ENCODE data around the gene EPHB4.
"Not testable (repeated sequence)": the region's sequence is repeated elsewhere in the genome, so short reads cannot be mapped to it uniquely, and the experiment has no call there.

EPHB4 gene

GRCh38 chr7:100789055-100789454, 38.3 kb downstream of the EPHB4 start:
- DNase-seq (ENCODE audit: low read depth, low spot score): no peak

GRCh38 chr7:100786323-100786722, 41.0 kb downstream of the EPHB4 start:
- no peak for DNase-seq (ENCODE audit: low read depth, low spot score)

DNA sequence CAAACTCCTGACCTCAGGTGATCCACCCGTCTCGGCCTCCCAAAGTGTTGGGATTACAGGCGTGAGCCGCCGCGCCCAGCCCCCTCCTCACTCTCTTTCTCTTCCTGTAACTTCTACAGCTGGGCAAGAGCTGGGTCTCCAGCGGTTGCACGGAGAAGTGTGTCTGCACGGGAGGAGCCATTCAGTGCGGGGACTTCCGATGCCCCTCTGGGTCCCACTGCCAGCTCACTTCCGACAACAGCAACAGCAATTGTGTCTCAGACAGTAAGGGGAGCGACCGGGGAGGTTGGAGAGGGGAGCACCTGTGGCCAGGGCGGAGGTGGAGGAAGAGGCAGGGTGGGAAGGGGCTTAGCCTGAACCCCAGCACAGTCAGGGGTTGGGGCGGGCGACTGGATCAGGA, 41.4 kb downstream of the EPHB4 start:
- no peak for DNase-seq (ENCODE audit: low read depth, low spot score)

GRCh38 chr7:100783804-100784203, 43.5 kb downstream of the EPHB4 start:
- no peak for DNase-seq (ENCODE audit: low read depth, low spot score)

GRCh38 chr7:100781255-100781654, 46.1 kb downstream of the EPHB4 start:
- DNase-seq (ENCODE audit: low read depth, low spot score): no peak

DNA sequence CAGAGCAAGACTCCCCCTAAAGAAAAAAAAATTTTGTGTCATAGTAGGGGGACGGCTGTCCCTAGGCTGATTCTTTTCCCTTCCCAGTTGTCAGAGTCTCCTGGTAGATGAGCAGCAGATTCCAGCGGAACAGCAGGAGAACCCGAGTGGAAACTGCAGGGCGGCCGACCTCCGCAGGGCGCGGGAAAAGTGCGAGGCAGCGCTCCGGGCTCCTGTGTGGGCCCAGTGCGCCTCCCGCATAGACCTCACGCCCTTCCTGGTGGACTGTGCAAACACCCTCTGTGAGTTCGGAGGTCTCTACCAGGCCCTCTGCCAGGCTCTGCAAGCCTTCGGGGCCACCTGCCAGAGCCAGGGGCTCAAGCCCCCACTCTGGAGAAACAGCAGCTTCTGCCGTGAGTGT, 48.0 kb downstream of the EPHB4 start:
- DNase-seq (ENCODE audit: low read depth, low spot score): no peak

GRCh38 chr7:100778061-100778621, 49.2 kb downstream of the EPHB4 start:
- no peak for DNase-seq (ENCODE audit: low read depth, low spot score)

- DNase-seq (ENCODE audit: low read depth, low spot score): no peak
These were observed 53.8 kb downstream of the EPHB4 start for GRCh38 chr7:100773491-100773890.

GRCh38 chr7:100768784-100769183, 58.5 kb downstream of the EPHB4 start:
- no peak for DNase-seq (ENCODE audit: low read depth, low spot score)

- no peak for DNase-seq (ENCODE audit: low read depth, low spot score)
These were observed 62.1 kb downstream of the EPHB4 start for GRCh38 chr7:100765250-100765649.

GRCh38 chr7:100764841-100765240, 62.5 kb downstream of the EPHB4 start:
- no peak for DNase-seq (ENCODE audit: low read depth, low spot score)

DNA sequence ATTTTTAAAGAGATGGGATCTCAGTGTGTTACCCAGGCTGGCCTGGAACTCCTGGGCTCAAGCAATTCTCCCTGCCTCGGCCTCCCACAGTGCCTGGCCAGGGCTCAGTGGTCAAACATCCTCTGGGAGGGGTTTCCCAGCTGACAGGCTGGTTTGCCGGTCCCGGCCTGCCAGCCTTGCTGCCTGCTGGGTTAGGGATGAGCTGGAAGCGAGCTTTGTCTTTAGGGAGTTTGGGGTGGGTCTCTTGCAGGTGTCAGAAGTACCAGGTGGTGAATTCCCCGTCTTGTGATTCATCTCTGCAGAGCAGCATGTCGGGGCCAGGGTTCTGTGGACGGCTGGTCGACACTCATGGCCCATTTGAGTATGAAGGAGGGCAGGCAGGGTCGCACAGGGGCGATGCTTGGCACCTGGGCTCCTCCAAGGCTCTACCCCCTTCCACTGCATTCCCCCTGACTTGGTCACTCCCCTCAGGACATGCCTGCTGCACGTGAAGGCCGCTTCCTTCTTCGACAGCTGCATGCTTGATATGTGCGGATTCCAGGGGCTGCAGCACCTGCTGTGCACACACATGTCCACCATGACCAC, 63.7 kb downstream of the EPHB4 start:
- DNase-seq (ENCODE audit: low read depth, low spot score): no peak

DNA sequence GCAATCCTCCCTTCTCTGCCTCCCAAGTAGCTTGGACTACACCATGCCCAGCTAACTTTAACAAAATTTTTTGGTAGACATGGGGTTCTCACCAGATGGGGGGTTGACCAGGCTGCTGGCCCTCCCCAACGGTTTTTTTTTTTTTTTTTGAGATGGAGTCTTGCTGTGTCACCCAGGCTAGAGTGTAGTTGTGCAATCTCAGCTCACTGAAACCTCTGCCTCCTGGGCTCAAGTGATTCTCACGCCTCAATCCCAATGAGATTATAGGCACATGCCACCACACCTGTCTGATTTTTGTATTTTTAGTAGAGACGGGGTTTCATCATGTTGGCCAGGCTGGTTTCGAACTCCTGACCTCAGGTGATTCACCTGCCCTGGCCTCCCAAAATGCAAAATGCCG, 64.5 kb downstream of the EPHB4 start:
- DNase-seq (ENCODE audit: low read depth, low spot score): not testable (repeated sequence)

DNA sequence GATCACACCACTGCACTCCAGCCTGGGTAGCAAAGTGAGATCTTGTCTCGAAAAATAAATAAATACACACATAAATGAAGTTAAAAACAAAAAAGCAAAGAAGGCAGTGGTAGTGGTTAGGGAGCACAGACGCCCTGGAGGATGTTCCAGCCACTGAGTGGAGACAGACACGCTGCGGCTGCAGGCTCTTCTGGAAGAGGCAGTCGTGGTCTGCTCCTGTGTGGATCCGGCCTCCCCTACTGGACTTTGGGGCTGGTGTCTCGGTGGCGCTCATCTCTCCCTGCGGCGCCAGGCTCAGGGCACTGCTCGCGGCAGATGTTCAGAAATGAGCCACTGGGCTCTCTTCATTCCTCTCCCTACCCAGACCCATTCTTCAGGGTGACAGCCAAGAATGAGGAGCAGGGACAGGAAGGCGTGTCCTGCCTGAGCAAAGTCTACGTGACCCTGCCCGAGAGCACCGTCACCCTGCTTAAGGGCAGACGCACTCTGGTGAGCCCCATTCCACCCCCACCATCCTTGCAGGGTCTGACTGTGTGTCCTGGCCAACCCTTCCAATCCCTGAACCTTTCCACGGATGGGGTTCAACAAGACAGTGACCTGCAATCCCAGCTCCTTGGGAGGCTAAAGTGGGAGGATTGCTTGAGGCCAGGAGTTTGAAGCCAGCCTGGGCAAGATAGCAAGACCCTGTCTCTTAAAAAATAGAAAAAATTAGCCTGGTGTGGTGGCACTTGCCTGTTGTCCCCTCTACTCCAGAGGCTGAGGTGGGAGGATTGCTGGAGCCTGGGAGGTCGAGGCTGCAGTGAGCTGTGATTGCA, 67.8 kb downstream of the EPHB4 start:
- DNase-seq (ENCODE audit: low read depth, low spot score): no peak

DNA sequence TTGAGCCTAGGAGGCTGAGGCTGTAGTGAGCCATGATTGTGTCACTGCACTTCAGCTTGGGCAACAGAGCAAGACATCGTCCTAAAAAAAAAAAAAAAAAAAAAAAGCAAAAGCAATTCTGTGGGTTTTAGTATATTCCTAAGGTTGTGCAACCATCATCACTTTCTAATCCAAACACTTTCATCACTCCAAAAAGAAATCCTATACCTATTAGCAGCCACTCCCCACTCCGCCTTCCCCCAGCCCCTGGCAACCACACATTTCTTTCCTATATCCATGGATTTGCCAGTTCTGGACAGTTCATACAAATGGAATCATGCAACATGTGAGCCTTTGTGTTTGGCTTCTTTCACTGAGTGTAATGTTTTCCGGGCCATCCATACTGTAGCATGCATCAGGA, 73.6 kb downstream of the EPHB4 start:
- DNase-seq (ENCODE audit: low read depth, low spot score): no peak

DNA sequence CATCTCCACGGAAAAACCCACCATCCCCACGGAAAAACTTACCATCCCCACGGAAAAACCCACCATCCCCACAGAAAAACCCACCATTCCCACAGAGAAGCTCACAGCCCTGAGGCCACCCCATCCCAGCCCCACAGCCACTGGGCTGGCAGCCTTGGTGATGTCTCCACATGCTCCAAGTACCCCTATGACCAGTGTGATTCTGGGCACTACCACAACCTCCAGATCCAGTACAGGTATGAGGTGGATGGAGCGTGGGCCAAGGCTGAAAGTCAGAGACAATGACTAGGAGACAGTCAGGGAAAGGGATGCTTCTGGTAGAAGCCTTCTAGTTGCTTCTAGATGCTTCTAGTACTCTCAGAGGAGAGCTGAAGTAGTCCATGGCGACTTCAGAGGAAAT, 74.3 kb downstream of the EPHB4 start:
- DNase-seq (ENCODE audit: low read depth, low spot score): no peak
